ENCODE measurements around the gene TMCC2. TPM values are rescaled to one million over a fixed set of nuclear protein-coding genes. Genes with fewer than 3 reads are reported as not detected.
A peak's percentile ranks its signal among the peaks of the same experiment; 100 is the strongest.

The TMCC2 gene
- total RNA-seq, 1 donor from 2014 or later = 0.53 TPM

GRCh38 chr1:205228093-205228521, 361 bp downstream of the TMCC2 start:
- H3K4me3 ChIP-seq (ENCODE audit: low read depth, low read length) = peak overlapping the region; percentile 43
- FAIRE-seq (no peak), DNase-seq (ENCODE audit: low read depth) (no peak)
- no peaks in the 10 kb centered on the region for H3K36me3 ChIP-seq (ENCODE audit: control insufficient read depth, insufficient read depth, low read length)
- TF ChIP-seq CTCF (IDR thresholded peaks at IDR 0.05; ENCODE audit: insufficient read depth, low read length, severe bottlenecking) = no peak
- H3K27me3 ChIP-seq (ENCODE audit: control insufficient read depth, insufficient read depth, low read length) = peaks cover 1% of the 10 kb centered on the region

GRCh38 chr1:205229399-205229871, 1.7 kb downstream of the TMCC2 start:
- TF ChIP-seq CTCF (IDR thresholded peaks at IDR 0.05; ENCODE audit: insufficient read depth, low read length, severe bottlenecking) = peak; percentile 41
- H3K27me3 ChIP-seq (ENCODE audit: control insufficient read depth, insufficient read depth, low read length) = peaks cover 1% of the 10 kb centered on the region
- DNase-seq (ENCODE audit: low read depth) (peak; percentile 62), FAIRE-seq (no peak)
- peak overlapping the region; percentile 43 for H3K4me3 ChIP-seq (ENCODE audit: low read depth, low read length)
- H3K36me3 ChIP-seq (ENCODE audit: control insufficient read depth, insufficient read depth, low read length) = no peaks in the 10 kb centered on the region

GRCh38 chr1:205229916-205230700, 2.4 kb downstream of the TMCC2 start:
- peak; percentile 10 for DNase-seq (ENCODE audit: low read depth)
- no peak for FAIRE-seq
- Histone ChIP-seq H3K27me3 (ENCODE audit: control insufficient read depth, insufficient read depth, low read length) (peaks cover 1% of the 10 kb centered on the region), H3K4me3 (ENCODE audit: low read depth, low read length) (no peak overlapping the region), H3K36me3 (ENCODE audit: control insufficient read depth, insufficient read depth, low read length) (no peaks in the 10 kb centered on the region)
- no peak for TF ChIP-seq CTCF (IDR thresholded peaks at IDR 0.05; ENCODE audit: insufficient read depth, low read length, severe bottlenecking)

- FAIRE-seq = no peak
- TF ChIP-seq CTCF (IDR thresholded peaks at IDR 0.05; ENCODE audit: insufficient read depth, low read length, severe bottlenecking) = no peak
- Histone ChIP-seq H3K27me3 (ENCODE audit: control insufficient read depth, insufficient read depth, low read length) (peaks cover 1% of the 10 kb centered on the region), H3K4me3 (ENCODE audit: low read depth, low read length) (no peak overlapping the region), H3K36me3 (ENCODE audit: control insufficient read depth, insufficient read depth, low read length) (no peaks in the 10 kb centered on the region)
- no peak for DNase-seq (ENCODE audit: low read depth)
Observed at GRCh38 chr1:205230982-205231381, 3.2 kb downstream of the TMCC2 start.

GRCh38 chr1:205232127-205232820, 4.5 kb downstream of the TMCC2 start:
- Histone ChIP-seq H3K27me3 (ENCODE audit: control insufficient read depth, insufficient read depth, low read length) (peaks cover 1% of the 10 kb centered on the region), H3K4me3 (ENCODE audit: low read depth, low read length) (no peak overlapping the region), H3K36me3 (ENCODE audit: control insufficient read depth, insufficient read depth, low read length) (no peaks in the 10 kb centered on the region)
- FAIRE-seq (no peak), DNase-seq (ENCODE audit: low read depth) (no peak)
- no peak for TF ChIP-seq CTCF (IDR thresholded peaks at IDR 0.05; ENCODE audit: insufficient read depth, low read length, severe bottlenecking)
